Measurements from ENCODE around the gene ANKFY1.

The ANKFY1 gene

GRCh38 chr17:4215882-4216570 lies 47.8 kb downstream of the ANKFY1 start:
- no peak overlapping the region for H3K4me3 ChIP-seq (ENCODE audit: low read depth, low read length)
- TF ChIP-seq CTCF (IDR thresholded peaks at IDR 0.05; ENCODE audit: low read depth, low read length) = no peak

- no peak for TF ChIP-seq CTCF (IDR thresholded peaks at IDR 0.05; ENCODE audit: low read depth, low read length)
- H3K4me3 ChIP-seq (ENCODE audit: low read depth, low read length) = no peak overlapping the region
Observed at GRCh38 chr17:4214157-4214556, 49.6 kb downstream of the ANKFY1 start.

- no peak for TF ChIP-seq CTCF (IDR thresholded peaks at IDR 0.05; ENCODE audit: low read depth, low read length)
Observed at GRCh38 chr17:4209611-4210010, 54.2 kb downstream of the ANKFY1 start.

GRCh38 chr17:4208238-4208637 lies 55.5 kb downstream of the ANKFY1 start:
- TF ChIP-seq CTCF (IDR thresholded peaks at IDR 0.05; ENCODE audit: low read depth, low read length) = no peak
- H3K4me3 ChIP-seq (ENCODE audit: low read depth, low read length) = no peak overlapping the region

More at GRCh38 chr17:4209611-4210010, 54.2 kb downstream of the ANKFY1 start:
- H3K4me3 ChIP-seq (ENCODE audit: low read depth, low read length) = no peak overlapping the region

- no peak for TF ChIP-seq CTCF (IDR thresholded peaks at IDR 0.05; ENCODE audit: low read depth, low read length)
- H3K4me3 ChIP-seq (ENCODE audit: low read depth, low read length) = no peak overlapping the region
Observed at GRCh38 chr17:4206962-4207361, 56.8 kb downstream of the ANKFY1 start.

GRCh38 chr17:4205917-4206316 lies 57.9 kb downstream of the ANKFY1 start:
- no peak overlapping the region for H3K4me3 ChIP-seq (ENCODE audit: low read depth, low read length)
- TF ChIP-seq CTCF (IDR thresholded peaks at IDR 0.05; ENCODE audit: low read depth, low read length) = no peak

- TF ChIP-seq CTCF (IDR thresholded peaks at IDR 0.05; ENCODE audit: low read depth, low read length) = no peak
- no peak overlapping the region for H3K4me3 ChIP-seq (ENCODE audit: low read depth, low read length)
Observed at GRCh38 chr17:4204710-4205173, 59.0 kb downstream of the ANKFY1 start.

Data from WI38 (cell line).